HG03280 (cell line): ENCODE data around the gene ITGB5.
A peak's percentile ranks its signal among the peaks of the same experiment; 100 is the strongest.
"Not testable (repeated sequence)": the region's sequence is repeated elsewhere in the genome, so short reads cannot be mapped to it uniquely, and the experiment has no call there.

Source experiments
- ATAC-seq: cut with Tn5 transposase; IDR thresholded peaks from one replicate; pipeline ENCODE4 v1.9.1; 2021; ENCODE audit warnings: mild to moderate bottlenecking, moderate library complexity; ENCODE audit not compliant: unreplicated experiment

Gene ITGB5

GRCh38 chr3:124838963-124839362 is 48.2 kb downstream of the ITGB5 start:
- ATAC-seq: no peak

- ATAC-seq: no peak
Measured at GRCh38 chr3:124837730-124838186, 49.4 kb downstream of the ITGB5 start.

GRCh38 chr3:124837065-124837464 is 50.1 kb downstream of the ITGB5 start:
- no peak for ATAC-seq

GRCh38 chr3:124836448-124836847 is 50.7 kb downstream of the ITGB5 start:
- no peak for ATAC-seq

GRCh38 chr3:124834723-124835718 is 52.1 kb downstream of the ITGB5 start:
- ATAC-seq: peak; percentile 95

- ATAC-seq: no peak
Measured at GRCh38 chr3:124833710-124834332, 53.3 kb downstream of the ITGB5 start.

GRCh38 chr3:124832782-124833709 is 54.1 kb downstream of the ITGB5 start:
- ATAC-seq: no peak

- no peak for ATAC-seq
Measured at GRCh38 chr3:124831628-124832199, 55.5 kb downstream of the ITGB5 start.

GRCh38 chr3:124829819-124830554 is 57.2 kb downstream of the ITGB5 start:
- ATAC-seq: no peak

GRCh38 chr3:124829178-124829818 is 57.9 kb downstream of the ITGB5 start:
- ATAC-seq: no peak

- not testable (repeated sequence) for ATAC-seq
Measured at GRCh38 chr3:124827476-124828206, 59.5 kb downstream of the ITGB5 start.

GRCh38 chr3:124826703-124827102 is 60.5 kb downstream of the ITGB5 start:
- ATAC-seq: no peak

GRCh38 chr3:124824286-124824915 is 62.8 kb downstream of the ITGB5 start:
- no peak for ATAC-seq

- no peak for ATAC-seq
Measured at GRCh38 chr3:124823648-124824047, 63.5 kb downstream of the ITGB5 start.

GRCh38 chr3:124823206-124823605 is 64.0 kb downstream of the ITGB5 start:
- no peak for ATAC-seq

GRCh38 chr3:124821356-124821755 is 65.8 kb downstream of the ITGB5 start:
- no peak for ATAC-seq

- ATAC-seq: no peak
Measured at GRCh38 chr3:124818398-124819091, 68.6 kb downstream of the ITGB5 start.

GRCh38 chr3:124817079-124817478 is 70.1 kb downstream of the ITGB5 start:
- ATAC-seq: no peak
